Pancreas (tissue), 10 donors: ENCODE results near the gene XPO4. TPM values are rescaled to one million over a fixed set of nuclear protein-coding genes. Genes with fewer than 3 reads are reported as not detected.

ENCODE experiments used
- ATAC-seq, 4 donors: fragments of 200-7000 bp; cut with Tn5 transposase; one replicate each; pipeline versions ENCODE4 v1.8.0 to v1.9.1; 2020; ENCODE audit warnings: mild to moderate bottlenecking in 4 of 4, moderate library complexity in 4 of 4
- DNase-seq, 6 donors: peaks; one replicate each; pipeline ENCODE4 v3.0.0-alpha.2; 2020
- FAIRE-seq: peaks from 2 replicates; lab custom pipeline; 2012; peaks lifted over from hg19 to GRCh38; lab: Jason Lieb, UNC
- H3K27ac ChIP-seq, 4 donors: fragments of 200-600 bp; sonication (generic); 1 replicate in 3 of 4; 2 replicates in 1 of 4; pipeline versions ENCODE4 v1.5.0 to v1.8.0; 2020
- H3K27me3 ChIP-seq, 4 donors: fragments of 200-600 bp; one replicate each; pipeline ENCODE4 v1.8.0; 2021
- H3K36me3 ChIP-seq, 3 donors: fragments of 200-600 bp; sonication (generic) in 1 of 3; one replicate each; pipeline versions ENCODE4 v1.5.0 to v1.8.0; 2020 to 2021
- H3K4me1 ChIP-seq, 3 donors: fragments of 200-600 bp; one replicate each; pipeline ENCODE4 v1.8.0; 2021
- H3K4me3 ChIP-seq, 4 donors: fragments of 200-600 bp; sonication (generic) in 2 of 4; one replicate each; pipeline versions ENCODE4 v1.5.0 to v1.8.0; 2020 to 2021
- H3K9me3 ChIP-seq, 4 donors: fragments of 200-600 bp; one replicate each; pipeline ENCODE4 v1.8.0; 2021
- CTCF ChIP-seq, 4 donors: fragments of 200-600 bp; sonication (generic) in 3 of 4; IDR thresholded peaks; one replicate each; pipeline versions ENCODE4 v1.5.0 to v1.8.0; 2021; ENCODE audit warnings: antibody characterized with exemption in 4 of 4
- WGBS, 2 donors: extraction: QIAGEN DNeasy Blood & Tissue Kit; methylation state at CpG; one replicate each; pipeline ENCODE4 v1.1.7; 2013; 5-methylcytosine and 5-hydroxymethylcytosine counted together
- intact Hi-C, 3 donors: fragments of 100-400 bp; cut with DNase I; formaldehyde crosslinking; loops; one replicate each; pipeline versions ENCODE4 v1.11.1 to v1.14.2; 2022
- polyA plus RNA-seq, 2 donors: library from polyadenylated mRNA; stranded (reverse); fragments of 200-250 nt; gene quantifications; one replicate each; pipeline ENCODE4 v1.2.3, GENCODE V29; 2013
- total RNA-seq, 6 donors: library from RNA; stranded (reverse); fragmentation: NEBNext Ultra II Directional in 4 of 6; extraction: Animal tissue kit (Norgen Biotek cat#: 25700) in 4 of 6; gene quantifications; one replicate each; pipeline versions ENCODE4 v1.2.1 to v1.2.4, GENCODE V29; 2021 to 2023
- donor health status: healthy with polysubstance abuse.
- donor health status: DM: no; HTN: no; CAD: no; lungs with moderate emphysema.
- donor health status: DM: no; HTN: no; CAD: no.
- donor health status: control.
- donor health status: control.
- donor health status: Bipolar disorder and iron deficiency.
- donor health status: DM: yes; HTN: yes; CAD: no.
- donor health status: DM: no; HTN: no; CAD: no.
- donor health status: DM: no; HTN: no; CAD: no.
- donor health status: DM: yes; HTN: yes; CAD: no.

The XPO4 gene
- total and polyA plus RNA-seq, 8 donors: 2.4 to 9.0 (median 5.3) TPM

DNA sequence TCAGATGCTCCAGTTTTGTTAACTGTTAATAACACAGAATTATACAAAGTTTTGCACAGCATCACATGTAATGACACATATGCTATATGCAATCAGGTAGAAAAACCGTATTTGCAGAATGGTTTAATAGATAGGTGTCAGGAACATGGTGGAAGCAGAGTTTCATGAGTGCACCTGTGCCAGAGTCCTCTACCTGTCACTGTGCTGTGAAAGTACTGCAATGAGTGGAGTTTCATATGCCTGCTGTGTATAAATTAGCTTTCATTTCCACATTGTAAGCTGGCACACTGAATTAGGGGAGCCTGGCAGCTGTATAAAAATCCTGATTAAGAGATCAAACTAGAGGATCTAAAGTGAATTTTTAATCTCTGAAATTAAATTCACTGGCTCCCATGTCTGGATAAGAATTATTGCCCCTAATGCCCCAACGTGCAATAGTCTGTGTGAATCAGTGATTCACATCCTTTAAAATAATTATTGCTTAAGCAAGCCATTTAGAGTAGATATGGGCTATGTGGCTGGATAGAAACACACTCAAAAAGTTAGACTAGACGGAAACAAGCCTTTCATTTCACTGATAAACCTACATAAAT lies 120.3 kb downstream of the XPO4 start:
- 83 to 91% methylated on average over 3 of the region's 3 CpGs for WGBS, 2 donors
- H3K9me3 ChIP-seq: no peaks in the 10 kb centered on the region
- FAIRE-seq: no peak
- peaks cover 0 to 5% (median 0%) of the 10 kb centered on the region in 3 donors for H3K36me3 ChIP-seq
- no peak for ATAC-seq
- no peak overlapping the region for H3K4me3 ChIP-seq
- no peaks in the 10 kb centered on the region for H3K4me1 ChIP-seq
- intact Hi-C loops: no loop called here
- no peak overlapping the region for H3K27ac ChIP-seq
- TF ChIP-seq CTCF (IDR thresholded peaks at IDR 0.05): no peak
- DNase-seq: no peak
- no peaks in the 10 kb centered on the region for H3K27me3 ChIP-seq

DNA sequence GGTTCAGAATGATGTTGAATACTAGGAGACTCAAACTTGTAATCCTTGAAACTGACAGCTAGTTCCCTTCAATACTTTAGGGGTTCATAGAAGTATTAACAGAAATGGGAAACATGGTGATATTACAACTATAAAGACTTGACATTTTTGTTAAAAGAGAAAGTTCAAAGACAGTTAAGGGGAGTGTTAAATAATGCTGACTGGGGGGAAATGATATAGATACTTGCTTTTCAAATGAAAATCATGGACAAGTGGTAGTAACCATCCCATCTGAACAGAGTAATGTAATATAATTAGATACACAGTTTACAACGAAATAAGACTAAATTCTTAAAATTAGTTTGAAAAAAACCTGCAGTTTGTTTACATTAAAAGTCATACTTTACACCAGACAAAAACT lies 122.2 kb downstream of the XPO4 start:
- no peak for FAIRE-seq
- Histone ChIP-seq H3K4me1 (no peaks in the 10 kb centered on the region), H3K36me3 (peaks cover 0 to 5% (median 0%) of the 10 kb centered on the region in 3 donors), H3K9me3 (no peaks in the 10 kb centered on the region), H3K27me3 (no peaks in the 10 kb centered on the region), H3K27ac (no peak overlapping the region), H3K4me3 (no peak overlapping the region)
- TF ChIP-seq CTCF (IDR thresholded peaks at IDR 0.05): no peak
- 69 to 79% methylated on average over 1 of the region's 1 CpG for WGBS, 2 donors
- ATAC-seq: no peak
- intact Hi-C loops: no loop called here
- DNase-seq: no peak

DNA sequence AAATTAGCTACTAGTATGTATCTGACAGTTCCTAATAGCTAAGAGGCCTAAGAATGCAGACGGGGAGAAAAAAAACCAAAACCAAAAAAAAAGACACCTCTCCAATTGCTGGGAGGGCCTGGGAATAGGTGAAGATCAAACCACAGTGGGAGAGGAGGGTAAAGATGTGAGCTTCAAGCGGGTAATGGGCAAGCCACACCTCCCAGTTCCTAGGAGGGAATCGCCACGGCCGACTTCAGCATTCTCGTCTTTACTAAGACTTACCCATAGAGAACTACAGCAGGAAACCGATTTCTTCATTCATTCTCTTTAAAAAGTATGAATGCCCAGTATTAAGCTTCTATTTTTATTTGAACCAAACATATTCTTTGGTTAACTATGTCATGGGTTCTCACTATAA lies 123.1 kb downstream of the XPO4 start:
- DNase-seq: no peak
- no peak for TF ChIP-seq CTCF (IDR thresholded peaks at IDR 0.05)

GRCh38 chr13:20778311-20778710 lies 124.2 kb downstream of the XPO4 start:
- no peak for TF ChIP-seq CTCF (IDR thresholded peaks at IDR 0.05)
- H3K27ac ChIP-seq: no peak overlapping the region
- 85 to 98% methylated on average over 1 of the region's 1 CpG for WGBS, 2 donors
- FAIRE-seq (no peak), ATAC-seq (no peak), DNase-seq (no peak)
- H3K9me3 ChIP-seq: no peaks in the 10 kb centered on the region
- H3K36me3 ChIP-seq: no peaks in the 10 kb centered on the region
- H3K4me1 ChIP-seq: no peaks in the 10 kb centered on the region
- no peak overlapping the region for H3K4me3 ChIP-seq
- intact Hi-C loops: no loop called here
- no peaks in the 10 kb centered on the region for H3K27me3 ChIP-seq

More for the DNA sequence above, 123.1 kb downstream of the XPO4 start:
- no peaks in the 10 kb centered on the region for H3K9me3 ChIP-seq
- FAIRE-seq (no peak), ATAC-seq (no peak)
- H3K27ac ChIP-seq: no peak overlapping the region
- 92 to 95% methylated on average over 7 of the region's 7 CpGs for WGBS, 2 donors
- intact Hi-C loops: no loop called here
- H3K27me3 ChIP-seq: no peaks in the 10 kb centered on the region
- no peaks in the 10 kb centered on the region for H3K4me1 ChIP-seq
- H3K36me3 ChIP-seq: peaks cover 0 to 5% (median 0%) of the 10 kb centered on the region in 3 donors
- no peak overlapping the region for H3K4me3 ChIP-seq

DNA sequence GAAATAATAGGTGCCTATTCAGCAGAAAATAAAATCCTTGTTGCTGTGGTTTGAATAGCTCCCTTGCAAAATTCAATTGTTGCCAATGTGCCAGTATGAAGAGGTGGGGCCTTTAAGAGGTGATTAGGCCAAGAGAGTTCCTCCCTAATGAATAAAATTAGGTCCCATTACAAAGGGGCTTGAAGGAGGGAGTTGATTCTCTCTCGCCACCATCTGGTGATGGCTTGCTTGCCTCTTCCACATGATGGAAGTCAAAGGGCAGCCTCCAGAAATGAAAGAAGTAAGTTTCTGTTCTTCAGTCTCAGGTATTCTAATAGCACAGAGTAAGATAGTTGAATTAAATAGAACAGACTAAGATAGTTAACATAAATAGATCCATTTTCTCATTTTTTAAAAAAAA lies 125.8 kb downstream of the XPO4 start:
- no peak for ATAC-seq
- H3K36me3 ChIP-seq: no peaks in the 10 kb centered on the region
- FAIRE-seq: no peak
- TF ChIP-seq CTCF (IDR thresholded peaks at IDR 0.05): no peak
- H3K27me3 ChIP-seq: no peaks in the 10 kb centered on the region
- H3K9me3 ChIP-seq: no peaks in the 10 kb centered on the region
- DNase-seq: no peak
- H3K27ac ChIP-seq: no peak overlapping the region
- intact Hi-C loops: no loop called here
- no peak overlapping the region for H3K4me3 ChIP-seq
- WGBS, 2 donors: 90 to 100% methylated on average over 1 of the region's 1 CpG
- peaks cover 4 to 6% (median 4%) of the 10 kb centered on the region in 3 donors for H3K4me1 ChIP-seq
